ENCODE measurements around the gene PLCB4. TPM values are rescaled to one million over a fixed set of nuclear protein-coding genes. Genes with fewer than 3 reads are reported as not detected.

Gene PLCB4
- total RNA-seq, 1 experiment from 2014 or later = 0.07 TPM

DNA sequence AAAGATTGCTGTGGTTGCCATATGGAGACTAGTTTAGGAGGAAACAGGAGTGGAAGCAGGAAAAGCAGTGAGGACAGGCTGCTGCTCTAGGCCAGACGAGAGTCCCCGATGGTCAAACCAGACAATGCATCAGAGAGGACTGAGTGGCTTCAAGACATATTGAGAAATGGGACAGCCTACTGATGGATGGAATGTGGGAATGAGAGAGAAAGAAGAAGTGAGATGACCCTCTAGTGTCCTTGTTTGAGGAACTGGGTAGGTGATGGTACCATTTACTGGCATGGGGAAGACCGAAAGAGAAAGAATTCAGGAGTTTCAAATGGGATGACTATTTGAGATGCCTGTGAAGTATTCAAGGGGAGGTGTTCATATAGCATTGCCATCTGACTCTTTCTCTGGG is 333.7 kb downstream of the PLCB4 start:
- no peaks in the 10 kb centered on the region for H3K36me3 ChIP-seq
- H3K9me3 ChIP-seq = no peaks in the 10 kb centered on the region
- no peak for DNase-seq
- H3K27me3 ChIP-seq = no peaks in the 10 kb centered on the region
- no peak overlapping the region for H3K4me3 ChIP-seq

- no peaks in the 10 kb centered on the region for H3K9me3 ChIP-seq
- DNase-seq = no peak
- no peak overlapping the region for H3K4me3 ChIP-seq
- H3K36me3 ChIP-seq = no peaks in the 10 kb centered on the region
- H3K27me3 ChIP-seq = no peaks in the 10 kb centered on the region
These were observed 334.6 kb downstream of the PLCB4 start for GRCh38 chr20:9403448-9403847.

- Histone ChIP-seq H3K36me3 (no peaks in the 10 kb centered on the region), H3K9me3 (peaks cover 3% of the 10 kb centered on the region), H3K4me3 (no peak overlapping the region), H3K27me3 (no peaks in the 10 kb centered on the region)
- peak; percentile 46 for DNase-seq
These were observed 339.0 kb downstream of the PLCB4 start for GRCh38 chr20:9407805-9408421.

DNA sequence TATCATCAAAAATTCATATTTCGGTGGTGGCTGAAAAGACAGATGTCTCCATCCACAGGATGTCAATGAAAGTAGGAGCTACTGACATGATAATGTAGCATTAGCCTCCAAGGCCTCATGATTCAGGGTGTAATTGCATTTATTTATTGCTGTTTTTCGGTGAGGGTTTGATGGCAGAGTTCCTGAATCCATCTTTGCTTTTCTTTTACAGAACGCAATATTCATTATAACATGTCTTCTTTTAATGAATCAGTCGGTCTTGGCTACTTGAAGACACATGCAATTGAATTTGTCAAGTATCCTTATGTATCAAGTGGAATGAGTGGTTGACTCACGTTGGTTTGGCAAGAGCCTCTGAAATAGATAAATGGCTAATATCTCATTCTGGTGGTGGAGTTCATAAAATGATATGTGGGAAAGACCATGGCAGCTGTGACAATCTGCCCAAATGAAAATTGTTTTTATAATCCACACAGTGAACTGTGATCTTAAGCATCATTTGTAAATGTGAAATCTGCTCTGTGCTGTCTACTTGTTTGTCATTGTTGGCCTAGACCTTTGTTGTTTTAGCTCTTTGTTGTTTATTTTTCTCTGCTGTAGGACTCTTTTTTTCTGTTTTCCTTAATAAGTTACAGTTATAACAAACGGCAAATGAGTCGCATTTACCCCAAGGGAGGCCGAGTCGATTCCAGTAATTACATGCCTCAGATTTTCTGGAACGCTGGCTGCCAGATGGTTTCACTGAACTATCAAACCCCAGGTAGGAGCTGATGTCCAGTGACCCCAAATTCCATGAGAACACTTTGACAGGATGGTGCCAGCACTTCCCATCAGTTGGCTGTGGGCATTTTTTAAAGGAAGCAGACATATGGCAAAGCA is 339.8 kb downstream of the PLCB4 start:
- Histone ChIP-seq H3K4me3 (no peak overlapping the region), H3K27me3 (no peaks in the 10 kb centered on the region), H3K36me3 (no peaks in the 10 kb centered on the region), H3K9me3 (peaks cover 3% of the 10 kb centered on the region)
- DNase-seq = peak; percentile 76

- no peaks in the 10 kb centered on the region for H3K27me3 ChIP-seq
- peak; percentile 57 for DNase-seq
- H3K4me3 ChIP-seq = no peak overlapping the region
- peaks cover 3% of the 10 kb centered on the region for H3K9me3 ChIP-seq
- no peaks in the 10 kb centered on the region for H3K36me3 ChIP-seq
These were observed 340.5 kb downstream of the PLCB4 start for GRCh38 chr20:9409352-9409751.

DNA sequence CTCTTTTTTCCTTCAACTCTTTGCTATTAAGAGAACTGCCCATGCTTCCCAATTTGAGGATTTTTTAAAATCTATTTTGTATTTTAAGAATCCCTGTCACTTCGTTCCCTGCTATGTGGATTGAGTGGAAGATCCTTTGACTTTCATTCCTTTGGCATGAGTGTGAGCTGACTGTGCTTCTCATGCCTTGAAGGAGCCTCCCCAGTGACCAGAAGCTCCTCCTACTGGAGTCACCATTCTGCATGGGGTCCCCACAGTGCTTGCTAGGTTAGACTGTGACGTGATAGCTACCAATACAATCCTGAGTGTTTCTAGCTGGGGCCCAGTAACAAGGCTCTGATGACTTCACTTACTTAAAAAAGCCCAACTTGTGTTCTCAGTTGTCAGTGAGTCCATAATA is 341.1 kb downstream of the PLCB4 start:
- DNase-seq = peak; percentile 42
- peaks cover 3% of the 10 kb centered on the region for H3K9me3 ChIP-seq
- no peaks in the 10 kb centered on the region for H3K36me3 ChIP-seq
- no peak overlapping the region for H3K4me3 ChIP-seq
- H3K27me3 ChIP-seq = no peaks in the 10 kb centered on the region

GRCh38 chr20:9411833-9412232 is 342.9 kb downstream of the PLCB4 start:
- Histone ChIP-seq H3K27me3 (no peaks in the 10 kb centered on the region), H3K9me3 (peaks cover 7% of the 10 kb centered on the region), H3K36me3 (no peaks in the 10 kb centered on the region), H3K4me3 (no peak overlapping the region)
- no peak for DNase-seq

- DNase-seq = no peak
- H3K4me3 ChIP-seq = no peak overlapping the region
These were observed 343.4 kb downstream of the PLCB4 start for GRCh38 chr20:9412309-9412708.

DNA sequence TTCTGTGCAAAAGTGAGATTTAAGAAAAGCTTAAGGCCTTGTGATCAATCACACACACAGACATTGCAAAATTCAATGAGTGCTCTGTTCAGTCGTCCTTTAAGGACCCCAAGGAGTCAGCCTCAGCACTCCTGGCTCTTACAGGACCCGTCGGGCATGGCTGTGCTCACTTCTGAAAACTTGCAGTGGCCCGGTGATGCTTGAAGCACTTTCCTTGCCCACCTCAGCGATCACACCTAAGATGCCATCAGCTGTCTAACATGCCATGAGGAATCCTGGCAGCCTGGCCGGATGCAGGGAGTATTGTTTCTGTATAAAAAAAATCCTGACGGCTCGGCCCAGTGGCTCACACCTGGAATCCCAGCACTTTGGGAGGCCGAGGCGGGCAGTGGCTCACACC is 344.1 kb downstream of the PLCB4 start:
- H3K36me3 ChIP-seq = no peaks in the 10 kb centered on the region
- H3K9me3 ChIP-seq = peaks cover 8% of the 10 kb centered on the region
- H3K27me3 ChIP-seq = no peaks in the 10 kb centered on the region
- no peak overlapping the region for H3K4me3 ChIP-seq
- DNase-seq = no peak

More at GRCh38 chr20:9412309-9412708, 343.4 kb downstream of the PLCB4 start:
- Histone ChIP-seq H3K9me3 (peaks cover 8% of the 10 kb centered on the region), H3K36me3 (no peaks in the 10 kb centered on the region), H3K27me3 (no peaks in the 10 kb centered on the region)

- DNase-seq = no peak
- Histone ChIP-seq H3K9me3 (peaks cover 5% of the 10 kb centered on the region), H3K27me3 (no peaks in the 10 kb centered on the region), H3K4me3 (no peak overlapping the region), H3K36me3 (no peaks in the 10 kb centered on the region)
These were observed 346.5 kb downstream of the PLCB4 start for GRCh38 chr20:9415426-9415825.

- no peak for DNase-seq
- Histone ChIP-seq H3K9me3 (peaks cover 5% of the 10 kb centered on the region), H3K4me3 (no peak overlapping the region), H3K27me3 (no peaks in the 10 kb centered on the region), H3K36me3 (no peaks in the 10 kb centered on the region)
These were observed 347.5 kb downstream of the PLCB4 start for GRCh38 chr20:9416421-9416820.

DNA sequence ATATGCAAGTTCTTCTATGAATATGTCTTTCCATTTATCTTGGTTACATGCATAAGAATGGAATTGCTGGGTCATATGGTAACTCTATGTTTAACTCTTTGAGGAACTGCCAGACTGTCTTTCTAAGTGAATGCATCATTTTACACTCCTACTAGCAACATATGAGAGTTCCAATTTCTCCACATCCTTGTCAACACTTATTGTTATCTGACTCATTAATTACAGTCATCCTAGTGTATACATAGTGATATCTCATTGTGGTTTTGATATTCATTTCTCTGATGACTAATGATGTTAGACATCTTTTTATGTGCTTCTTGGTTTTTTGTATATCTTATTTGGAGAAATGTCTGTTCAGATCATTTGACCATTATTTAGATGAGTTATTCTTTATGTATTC is 348.8 kb downstream of the PLCB4 start:
- Histone ChIP-seq H3K36me3 (no peaks in the 10 kb centered on the region), H3K4me3 (no peak overlapping the region), H3K27me3 (no peaks in the 10 kb centered on the region), H3K9me3 (peaks cover 5% of the 10 kb centered on the region)
- DNase-seq = no peak

- DNase-seq = no peak
- H3K9me3 ChIP-seq = peaks cover 2% of the 10 kb centered on the region
- H3K4me3 ChIP-seq = no peak overlapping the region
- no peaks in the 10 kb centered on the region for H3K27me3 ChIP-seq
- H3K36me3 ChIP-seq = no peaks in the 10 kb centered on the region
These were observed 353.6 kb downstream of the PLCB4 start for GRCh38 chr20:9422321-9423057.

DNA sequence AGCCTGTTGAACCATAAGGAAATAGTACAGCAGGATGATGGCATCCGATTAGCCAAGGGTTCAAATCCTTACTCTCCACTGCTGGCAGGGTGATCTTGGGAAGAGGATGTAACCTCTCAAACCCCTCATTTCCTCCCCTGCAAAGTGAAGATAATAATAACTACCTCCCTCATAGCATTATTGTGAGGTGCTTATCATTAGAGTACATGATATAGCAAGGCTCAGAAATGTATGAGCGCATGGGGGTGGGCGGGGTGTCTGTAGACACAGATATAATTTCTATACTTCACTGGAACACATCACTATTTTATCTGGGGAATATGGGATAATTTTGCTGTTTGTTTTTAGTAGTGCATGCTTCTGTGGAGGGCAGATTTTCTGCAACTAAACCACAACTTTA is 355.7 kb downstream of the PLCB4 start:
- Histone ChIP-seq H3K4me3 (no peak overlapping the region), H3K27me3 (no peaks in the 10 kb centered on the region), H3K36me3 (no peaks in the 10 kb centered on the region), H3K9me3 (peaks cover 2% of the 10 kb centered on the region; the same call in 1 of the 2 replicates)
- no peak for DNase-seq

DNA sequence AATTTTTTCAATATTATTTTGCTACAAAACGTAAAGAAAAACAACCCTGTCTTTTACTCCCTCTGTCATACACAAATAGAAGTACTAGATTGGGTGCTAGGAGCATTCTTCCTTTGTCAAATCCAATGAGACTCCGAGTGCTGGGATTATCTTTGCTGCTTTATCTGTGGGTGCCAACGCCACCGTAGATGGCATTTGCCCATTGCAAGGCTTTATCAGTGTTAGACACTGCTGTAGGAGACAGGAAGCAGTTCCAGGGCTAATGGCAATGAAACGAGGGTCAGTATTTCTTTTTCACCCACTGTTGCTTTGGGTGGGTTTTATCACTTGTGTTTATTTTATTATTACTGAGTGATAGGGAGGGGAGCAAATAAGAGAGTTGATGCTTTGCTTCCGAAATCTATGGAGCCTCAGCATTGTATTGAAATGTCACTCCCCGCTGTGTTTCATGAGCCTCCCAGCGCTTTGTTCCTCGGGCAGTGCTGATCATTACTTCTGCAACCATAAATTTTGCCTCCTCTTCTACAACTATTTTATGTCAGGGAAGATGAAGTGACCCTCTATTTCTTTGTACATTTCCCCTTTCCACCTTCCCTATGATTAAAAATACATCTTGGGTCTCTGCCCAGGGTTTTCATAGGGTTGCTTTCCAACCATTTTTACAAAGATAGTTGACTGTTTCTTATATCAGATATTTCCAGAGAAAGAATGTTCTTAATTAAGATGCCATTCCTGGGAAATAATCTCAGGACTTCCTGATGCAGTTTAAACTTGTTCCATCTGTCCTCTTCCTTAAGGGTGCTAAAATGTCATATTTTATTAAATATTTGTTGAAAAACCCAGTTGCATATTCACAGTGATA is 358.8 kb downstream of the PLCB4 start:
- Histone ChIP-seq H3K36me3 (no peaks in the 10 kb centered on the region), H3K27me3 (no peaks in the 10 kb centered on the region), H3K4me3 (no peak overlapping the region), H3K9me3 (peaks cover 2% of the 10 kb centered on the region; the same call in 1 of the 2 replicates)
- DNase-seq = no peak

DNA sequence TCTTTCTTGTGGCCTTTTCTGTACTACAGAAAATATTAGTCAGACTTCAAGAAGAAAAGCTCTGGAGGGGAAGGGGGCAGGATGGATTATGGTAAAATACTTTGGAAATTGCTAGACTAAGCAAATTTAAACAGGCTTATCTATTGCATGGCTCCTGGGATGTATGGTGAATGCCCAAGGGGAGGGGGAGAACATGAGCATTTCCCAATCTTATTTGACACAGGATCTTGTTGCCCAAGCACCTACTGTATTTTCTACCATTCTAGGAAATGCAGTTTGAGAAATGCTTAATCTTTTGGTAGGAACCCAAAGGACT is 359.4 kb downstream of the PLCB4 start:
- Histone ChIP-seq H3K9me3 (peaks cover 2% of the 10 kb centered on the region; the same call in 1 of the 2 replicates), H3K36me3 (no peaks in the 10 kb centered on the region), H3K4me3 (no peak overlapping the region), H3K27me3 (no peaks in the 10 kb centered on the region)
- no peak for DNase-seq
